Endothelial cell of hepatic sinusoid (primary cell): ENCODE measurements around the gene KCNIP2.

Source experiments
- in situ Hi-C: cut with HindIII; loops from 2 replicates; pipeline ENCODE4 v1.10.0; 2017; ENCODE audit warnings: low sequenced_read_pairs

The KCNIP2 gene

GRCh38 chr10:101785801-101786200 is 57.8 kb downstream of the KCNIP2 start:
- in situ Hi-C loops: loop anchor here (5.0 kb wide), 1 partner anchor 94 kb away; no protein-coding TSS in a partner anchor

- in situ Hi-C loops: no loop called here
Observed at GRCh38 chr10:101784558-101784957, 59.0 kb downstream of the KCNIP2 start.

- in situ Hi-C loops: no loop called here
Observed at GRCh38 chr10:101783736-101784118, 59.9 kb downstream of the KCNIP2 start.

- in situ Hi-C loops: no loop called here
Observed at GRCh38 chr10:101782811-101783735, 60.5 kb downstream of the KCNIP2 start, which contains the start of gene NPM3. NPM3 (minus strand) TSS chr10:101783446; CDS start chr10:101783390, 56 bp downstream.

- in situ Hi-C loops: no loop called here
Observed at GRCh38 chr10:101781984-101782810, 61.4 kb downstream of the KCNIP2 start.

GRCh38 chr10:101781655-101781983 is 62.0 kb downstream of the KCNIP2 start:
- in situ Hi-C loops: no loop called here

- in situ Hi-C loops: no loop called here
Observed at GRCh38 chr10:101780818-101781654, 62.6 kb downstream of the KCNIP2 start.

GRCh38 chr10:101780187-101780817 is 63.3 kb downstream of the KCNIP2 start:
- in situ Hi-C loops: no loop called here

- in situ Hi-C loops: no loop called here
Observed at GRCh38 chr10:101779544-101780186, 63.9 kb downstream of the KCNIP2 start.

GRCh38 chr10:101778781-101779543 is 64.6 kb downstream of the KCNIP2 start:
- in situ Hi-C loops: no loop called here

GRCh38 chr10:101778151-101778780 is 65.3 kb downstream of the KCNIP2 start:
- in situ Hi-C loops: no loop called here

- in situ Hi-C loops: no loop called here
Observed at GRCh38 chr10:101777619-101778145, 65.9 kb downstream of the KCNIP2 start.

- in situ Hi-C loops: no loop called here
Observed at GRCh38 chr10:101776161-101776817, 67.3 kb downstream of the KCNIP2 start.
